ENCODE results near the gene CDRT4. TPM values are rescaled to one million over a fixed set of nuclear protein-coding genes. Genes with fewer than 3 reads are reported as not detected.
A peak's percentile ranks its signal among the peaks of the same experiment; 100 is the strongest.

The CDRT4 gene
- total RNA-seq, 1 donor from 2014 or later, result 1.4 TPM

- H3K27me3 ChIP-seq (ENCODE audit: low read depth), result no peaks in the 10 kb centered on the region
- TF ChIP-seq CTCF (IDR thresholded peaks at IDR 0.05; ENCODE audit: borderline replicate concordance), result no peak
- intact Hi-C loops (cut with micrococcal nuclease), result no loop called here
- H3K9me3 ChIP-seq (replicated peaks), result no peaks in the 10 kb centered on the region
- DNase-seq, result no peak
- H3K36me3 ChIP-seq, result no peaks in the 10 kb centered on the region
- H3K4me1 ChIP-seq, result peaks cover 25% of the 10 kb centered on the region
- peak overlapping the region; percentile 90 for H3K27ac ChIP-seq (replicated peaks)
- no peak overlapping the region for H3K4me3 ChIP-seq
These were observed 33.9 kb upstream of the CDRT4 start for GRCh38 chr17:15501282-15501681.

- peaks cover 27% of the 10 kb centered on the region for H3K4me1 ChIP-seq
- intact Hi-C loops (cut with micrococcal nuclease), result no loop called here
- no peak for DNase-seq
- H3K27ac ChIP-seq (replicated peaks), result no peak overlapping the region
- no peaks in the 10 kb centered on the region for H3K27me3 ChIP-seq (ENCODE audit: low read depth)
- no peak overlapping the region for H3K4me3 ChIP-seq
- H3K9me3 ChIP-seq (replicated peaks), result no peaks in the 10 kb centered on the region
- TF ChIP-seq CTCF (IDR thresholded peaks at IDR 0.05; ENCODE audit: borderline replicate concordance), result no peak
- H3K36me3 ChIP-seq, result no peaks in the 10 kb centered on the region
These were observed 30.7 kb upstream of the CDRT4 start for GRCh38 chr17:15498107-15498506.

GRCh38 chr17:15496735-15497670, 29.6 kb upstream of the CDRT4 start:
- H3K27ac ChIP-seq (replicated peaks), result peak overlapping the region; percentile 70
- TF ChIP-seq CTCF (IDR thresholded peaks at IDR 0.05; ENCODE audit: borderline replicate concordance), result no peak
- intact Hi-C loops (cut with micrococcal nuclease), result no loop called here

GRCh38 chr17:15494821-15495220, 27.4 kb upstream of the CDRT4 start:
- DNase-seq, result no peak
- Histone ChIP-seq H3K9me3 (replicated peaks) (no peaks in the 10 kb centered on the region), H3K27ac (replicated peaks) (no peak overlapping the region), H3K4me1 (peaks cover 38% of the 10 kb centered on the region), H3K36me3 (no peaks in the 10 kb centered on the region), H3K27me3 (ENCODE audit: low read depth) (no peaks in the 10 kb centered on the region), H3K4me3 (no peak overlapping the region)
- intact Hi-C loops (cut with micrococcal nuclease), result no loop called here
- TF ChIP-seq CTCF (IDR thresholded peaks at IDR 0.05; ENCODE audit: borderline replicate concordance), result no peak

More at GRCh38 chr17:15496735-15497670, 29.6 kb upstream of the CDRT4 start:
- peaks cover 17% of the 10 kb centered on the region for H3K4me1 ChIP-seq
- no peak overlapping the region for H3K4me3 ChIP-seq
- no peak for DNase-seq
- H3K9me3 ChIP-seq (replicated peaks), result no peaks in the 10 kb centered on the region
- H3K27me3 ChIP-seq (ENCODE audit: low read depth), result no peaks in the 10 kb centered on the region
- H3K36me3 ChIP-seq, result no peaks in the 10 kb centered on the region

- H3K27ac ChIP-seq (replicated peaks), result no peak overlapping the region
- no peak for TF ChIP-seq CTCF (IDR thresholded peaks at IDR 0.05; ENCODE audit: borderline replicate concordance)
- DNase-seq, result no peak
- no peak overlapping the region for H3K4me3 ChIP-seq
- intact Hi-C loops (cut with micrococcal nuclease), result no loop called here
- H3K27me3 ChIP-seq (ENCODE audit: low read depth), result no peaks in the 10 kb centered on the region
- H3K9me3 ChIP-seq (replicated peaks), result no peaks in the 10 kb centered on the region
- H3K4me1 ChIP-seq, result peaks cover 38% of the 10 kb centered on the region
- no peaks in the 10 kb centered on the region for H3K36me3 ChIP-seq
These were observed 26.2 kb upstream of the CDRT4 start for GRCh38 chr17:15493693-15494035.
